ENCODE data around the gene CDH23.

CDH23 gene

GRCh38 chr10:71751515-71752224, 354.9 kb downstream of the CDH23 start:
- Histone ChIP-seq H3K9ac (ENCODE audit: low read depth in 1 of 2, low read length in 2 of 2) (peak overlapping the region in 1 of 2 donors; percentile 58), H3K4me3 (ENCODE audit: low read depth in 1 of 2, low read length in 2 of 2) (no peak overlapping the region), H3K27ac (ENCODE audit: low read depth, low read length) (no peak overlapping the region), H3K4me1 (ENCODE audit: control insufficient read depth in 1 of 2, insufficient read depth in 2 of 2, low read length in 2 of 2) (peaks cover 92 to 93% of the 10 kb centered on the region in 2 donors), H3K36me3 (ENCODE audit: control insufficient read depth in 1 of 2, insufficient read depth in 2 of 2, low read length in 2 of 2) (peaks cover 23 to 42% of the 10 kb centered on the region in 2 donors), H3K27me3 (ENCODE audit: control insufficient read depth in 1 of 2, insufficient read depth in 2 of 2, low read length in 2 of 2) (no peaks in the 10 kb centered on the region), H3K9me3 (ENCODE audit: control insufficient read depth in 1 of 2, low read length in 2 of 2) (no peaks in the 10 kb centered on the region)

DNA sequence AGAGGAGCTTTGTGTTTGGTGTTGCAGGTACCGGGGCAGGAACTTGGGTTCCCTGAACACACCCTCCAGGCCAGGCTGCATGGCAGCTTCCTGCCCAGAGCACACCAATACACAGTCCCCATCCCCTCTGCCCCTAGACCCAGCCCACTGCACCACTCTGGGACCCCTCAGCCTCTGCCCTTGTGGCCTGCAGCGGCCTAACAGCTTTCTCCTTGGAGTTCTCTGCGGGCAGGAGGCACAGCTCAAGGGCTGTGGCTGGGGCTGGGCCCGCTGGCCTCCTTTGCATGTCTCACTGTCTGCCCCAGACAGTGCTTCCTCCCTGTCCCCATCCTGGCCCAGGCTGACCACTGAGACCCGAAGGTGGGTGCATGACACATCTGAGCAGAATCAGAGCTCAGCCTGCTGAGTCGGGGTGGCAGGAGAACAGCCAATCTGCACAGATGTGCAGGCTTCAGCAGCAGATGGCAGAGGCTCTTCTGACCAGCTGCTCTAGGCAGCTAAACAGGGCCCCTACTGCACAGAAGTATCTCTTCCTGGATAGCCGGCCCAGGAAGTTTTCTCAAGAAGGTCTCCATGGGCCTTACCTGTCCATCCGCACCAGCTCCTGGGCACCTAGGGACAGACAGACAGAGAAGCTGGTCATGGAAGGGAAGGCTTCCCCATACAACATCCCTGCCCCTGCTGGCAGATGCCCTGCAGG, 355.8 kb downstream of the CDH23 start:
- peak overlapping the region; percentile 8 for H3K27ac ChIP-seq (ENCODE audit: low read depth, low read length)
- H3K36me3 ChIP-seq (ENCODE audit: control insufficient read depth in 1 of 2, insufficient read depth in 2 of 2, low read length in 2 of 2) = peaks cover 23 to 42% of the 10 kb centered on the region in 2 donors

GRCh38 chr10:71753091-71753959, 356.6 kb downstream of the CDH23 start:
- Histone ChIP-seq H3K9ac (ENCODE audit: low read depth in 1 of 2, low read length in 2 of 2) (peak overlapping the region in 1 of 2 donors; percentile 58), H3K27me3 (ENCODE audit: control insufficient read depth in 1 of 2, insufficient read depth in 2 of 2, low read length in 2 of 2) (no peaks in the 10 kb centered on the region), H3K27ac (ENCODE audit: low read depth, low read length) (peak overlapping the region; percentile 8), H3K9me3 (ENCODE audit: control insufficient read depth in 1 of 2, low read length in 2 of 2) (no peaks in the 10 kb centered on the region), H3K36me3 (ENCODE audit: control insufficient read depth in 1 of 2, insufficient read depth in 2 of 2, low read length in 2 of 2) (peaks cover 27 to 46% of the 10 kb centered on the region in 2 donors), H3K4me3 (ENCODE audit: low read depth in 1 of 2, low read length in 2 of 2) (peak overlapping the region in 1 of 2 donors; percentile 13), H3K4me1 (ENCODE audit: control insufficient read depth in 1 of 2, insufficient read depth in 2 of 2, low read length in 2 of 2) (peaks cover 92 to 93% of the 10 kb centered on the region in 2 donors)

More for the DNA sequence above, 355.8 kb downstream of the CDH23 start:
- H3K9me3 ChIP-seq (ENCODE audit: control insufficient read depth in 1 of 2, low read length in 2 of 2) = no peaks in the 10 kb centered on the region
- H3K9ac ChIP-seq (ENCODE audit: low read depth in 1 of 2, low read length in 2 of 2) = peak overlapping the region; percentile 2 to 58
- H3K27me3 ChIP-seq (ENCODE audit: control insufficient read depth in 1 of 2, insufficient read depth in 2 of 2, low read length in 2 of 2) = no peaks in the 10 kb centered on the region
- peaks cover 92 to 93% of the 10 kb centered on the region in 2 donors for H3K4me1 ChIP-seq (ENCODE audit: control insufficient read depth in 1 of 2, insufficient read depth in 2 of 2, low read length in 2 of 2)
- no peak overlapping the region for H3K4me3 ChIP-seq (ENCODE audit: low read depth in 1 of 2, low read length in 2 of 2)

DNA sequence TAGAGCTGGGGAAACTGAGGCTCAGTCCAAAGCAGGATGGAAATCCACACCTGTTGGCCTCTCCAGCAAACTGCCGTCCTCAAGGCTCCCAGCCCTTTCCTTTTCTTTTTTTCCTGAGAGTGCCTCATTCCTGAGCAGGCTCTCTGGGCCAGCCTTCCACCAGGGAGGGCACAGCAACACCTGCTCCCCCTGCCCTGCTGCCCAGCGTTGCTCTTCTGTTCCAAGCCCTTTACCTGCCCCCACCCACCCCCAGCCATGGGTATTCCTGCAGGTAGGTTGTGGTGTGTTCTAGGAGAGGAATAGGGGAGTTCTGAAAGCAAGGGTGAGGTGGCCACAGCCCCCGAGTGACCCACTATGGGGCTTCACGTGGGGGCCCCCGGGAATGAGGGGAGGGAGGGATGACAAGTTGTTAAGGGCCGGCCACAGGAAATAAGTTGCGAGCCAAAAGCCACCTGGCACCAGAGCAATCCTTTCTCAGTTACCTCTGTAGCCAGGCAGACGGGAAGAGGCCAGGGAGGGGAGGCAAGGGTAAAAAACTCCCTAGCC, 357.3 kb downstream of the CDH23 start:
- H3K36me3 ChIP-seq (ENCODE audit: control insufficient read depth in 1 of 2, insufficient read depth in 2 of 2, low read length in 2 of 2) = peaks cover 28 to 52% of the 10 kb centered on the region in 2 donors
- peak overlapping the region; percentile 18 for H3K27ac ChIP-seq (ENCODE audit: low read depth, low read length)
- H3K27me3 ChIP-seq (ENCODE audit: control insufficient read depth in 1 of 2, insufficient read depth in 2 of 2, low read length in 2 of 2) = no peaks in the 10 kb centered on the region
- peaks cover 88 to 89% of the 10 kb centered on the region in 2 donors for H3K4me1 ChIP-seq (ENCODE audit: control insufficient read depth in 1 of 2, insufficient read depth in 2 of 2, low read length in 2 of 2)
- H3K9me3 ChIP-seq (ENCODE audit: control insufficient read depth in 1 of 2, low read length in 2 of 2) = no peaks in the 10 kb centered on the region
- H3K4me3 ChIP-seq (ENCODE audit: low read depth in 1 of 2, low read length in 2 of 2) = peak overlapping the region in 1 of 2 donors; percentile 28
- H3K9ac ChIP-seq (ENCODE audit: low read depth in 1 of 2, low read length in 2 of 2) = peak overlapping the region in 1 of 2 donors; percentile 60

DNA sequence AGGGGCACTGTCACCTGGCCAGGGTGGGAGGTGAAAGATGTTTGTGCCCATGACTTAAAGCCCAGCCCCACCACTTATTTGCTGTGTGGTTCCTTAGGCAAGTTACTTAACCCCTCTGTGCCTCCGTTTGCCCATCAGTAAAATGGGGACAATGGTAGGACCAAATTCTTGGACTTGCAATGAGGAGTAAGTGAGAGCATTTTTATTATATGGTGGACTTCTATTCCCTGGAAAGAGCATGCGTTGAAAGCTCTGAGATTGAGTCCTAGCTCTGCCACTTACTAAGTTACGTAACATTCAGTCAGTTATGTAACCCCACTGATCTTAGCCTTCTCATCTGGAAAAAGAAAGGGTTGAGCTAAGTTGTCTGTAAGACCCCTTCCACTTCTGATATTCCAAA, 357.8 kb downstream of the CDH23 start:
- H3K9ac ChIP-seq (ENCODE audit: low read depth in 1 of 2, low read length in 2 of 2) = peak overlapping the region in 1 of 2 donors; percentile 60
- H3K4me1 ChIP-seq (ENCODE audit: control insufficient read depth in 1 of 2, insufficient read depth in 2 of 2, low read length in 2 of 2) = peaks cover 82 to 84% of the 10 kb centered on the region in 2 donors
- no peaks in the 10 kb centered on the region for H3K9me3 ChIP-seq (ENCODE audit: control insufficient read depth in 1 of 2, low read length in 2 of 2)
- peak overlapping the region in 1 of 2 donors; percentile 28 for H3K4me3 ChIP-seq (ENCODE audit: low read depth in 1 of 2, low read length in 2 of 2)
- H3K27ac ChIP-seq (ENCODE audit: low read depth, low read length) = peak overlapping the region; percentile 18
- peaks cover 28 to 52% of the 10 kb centered on the region in 2 donors for H3K36me3 ChIP-seq (ENCODE audit: control insufficient read depth in 1 of 2, insufficient read depth in 2 of 2, low read length in 2 of 2)
- no peaks in the 10 kb centered on the region for H3K27me3 ChIP-seq (ENCODE audit: control insufficient read depth in 1 of 2, insufficient read depth in 2 of 2, low read length in 2 of 2)

GRCh38 chr10:71755179-71755879, 358.6 kb downstream of the CDH23 start:
- Histone ChIP-seq H3K4me1 (ENCODE audit: control insufficient read depth in 1 of 2, insufficient read depth in 2 of 2, low read length in 2 of 2) (peaks cover 76 to 79% of the 10 kb centered on the region in 2 donors), H3K4me3 (ENCODE audit: low read depth in 1 of 2, low read length in 2 of 2) (peak overlapping the region in 1 of 2 donors; percentile 23), H3K27ac (ENCODE audit: low read depth, low read length) (no peak overlapping the region), H3K9ac (ENCODE audit: low read depth in 1 of 2, low read length in 2 of 2) (peak overlapping the region; percentile 26 to 60), H3K36me3 (ENCODE audit: control insufficient read depth in 1 of 2, insufficient read depth in 2 of 2, low read length in 2 of 2) (peaks cover 24 to 47% of the 10 kb centered on the region in 2 donors), H3K27me3 (ENCODE audit: control insufficient read depth in 1 of 2, insufficient read depth in 2 of 2, low read length in 2 of 2) (no peaks in the 10 kb centered on the region), H3K9me3 (ENCODE audit: control insufficient read depth in 1 of 2, low read length in 2 of 2) (no peaks in the 10 kb centered on the region)

DNA sequence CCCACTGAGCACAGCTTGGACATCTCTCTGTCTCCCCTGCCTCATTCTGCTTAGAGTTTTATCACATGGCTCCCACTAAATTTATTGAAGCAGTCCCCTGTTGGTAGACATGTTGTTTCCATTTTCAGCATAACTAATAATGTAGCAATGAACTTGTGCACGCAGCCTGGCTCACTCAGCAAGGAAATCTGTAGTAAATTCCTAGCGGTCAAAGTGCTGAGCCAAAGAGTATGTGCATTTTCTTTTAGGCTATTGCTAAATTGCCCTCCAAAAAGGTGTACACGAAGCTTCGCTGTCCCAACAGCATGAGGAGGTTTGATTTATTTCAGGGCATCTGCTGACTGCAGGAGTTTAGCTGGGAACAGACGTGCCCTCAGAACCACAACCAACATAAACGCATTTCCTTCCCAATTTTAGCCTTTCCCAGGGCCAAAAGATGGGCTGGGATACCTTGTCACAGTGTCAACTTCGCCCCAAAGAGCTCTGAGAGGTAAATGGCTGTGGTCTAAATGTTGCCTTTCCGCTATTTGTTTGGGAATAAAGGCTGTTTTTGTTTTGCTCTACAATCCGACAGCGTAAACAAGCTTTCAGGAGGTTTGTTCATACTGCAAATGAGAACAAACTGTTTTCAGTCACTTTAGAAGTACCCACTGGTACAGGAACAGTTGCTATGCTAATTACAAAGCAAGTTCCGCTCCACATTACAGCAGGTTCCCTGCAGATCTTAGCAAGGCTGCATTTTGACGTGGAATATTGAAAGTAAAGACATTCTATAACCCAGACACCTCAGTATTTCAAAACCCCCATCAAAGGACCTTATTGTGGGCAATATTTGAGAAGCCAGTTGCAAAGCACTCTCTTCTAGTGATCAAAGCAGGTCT, 359.8 kb downstream of the CDH23 start:
- no peaks in the 10 kb centered on the region for H3K27me3 ChIP-seq (ENCODE audit: control insufficient read depth in 1 of 2, insufficient read depth in 2 of 2, low read length in 2 of 2)
- H3K27ac ChIP-seq (ENCODE audit: low read depth, low read length) = peak overlapping the region; percentile 80
- peak overlapping the region; percentile 5 to 48 for H3K4me3 ChIP-seq (ENCODE audit: low read depth in 1 of 2, low read length in 2 of 2)
- peak overlapping the region; percentile 56 to 74 for H3K9ac ChIP-seq (ENCODE audit: low read depth in 1 of 2, low read length in 2 of 2)
- peaks cover 21 to 49% of the 10 kb centered on the region in 2 donors for H3K36me3 ChIP-seq (ENCODE audit: control insufficient read depth in 1 of 2, insufficient read depth in 2 of 2, low read length in 2 of 2)
- no peaks in the 10 kb centered on the region for H3K9me3 ChIP-seq (ENCODE audit: control insufficient read depth in 1 of 2, low read length in 2 of 2)
- peaks cover 81 to 86% of the 10 kb centered on the region in 2 donors for H3K4me1 ChIP-seq (ENCODE audit: control insufficient read depth in 1 of 2, insufficient read depth in 2 of 2, low read length in 2 of 2)

DNA sequence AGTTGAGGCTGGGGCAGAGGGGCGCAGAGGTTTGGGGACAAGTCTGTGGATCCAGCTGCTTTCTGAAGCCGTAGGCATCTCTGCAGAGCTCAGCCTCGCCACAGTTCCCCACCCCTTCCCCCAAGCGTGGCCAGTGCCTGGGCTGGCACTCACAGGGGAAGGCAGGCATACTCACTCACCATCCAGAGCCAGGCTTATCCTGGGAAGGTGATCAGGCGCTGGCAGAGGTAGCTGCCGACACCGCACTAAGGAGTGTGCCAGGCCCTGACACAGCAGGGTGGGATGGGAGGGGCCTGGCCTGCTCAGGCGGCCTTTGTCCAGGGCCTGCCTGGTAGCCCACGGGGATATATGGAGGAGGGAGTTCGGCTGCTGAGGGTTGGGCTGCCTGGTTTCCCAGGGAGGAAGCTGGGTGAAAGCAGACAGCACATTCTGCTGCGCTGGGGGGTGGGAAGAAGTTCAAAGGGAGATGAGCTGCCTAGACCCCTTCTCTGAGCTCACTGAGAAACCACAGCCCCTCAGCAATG, 360.7 kb downstream of the CDH23 start:
- Histone ChIP-seq H3K27ac (ENCODE audit: low read depth, low read length) (peak overlapping the region; percentile 80), H3K9me3 (ENCODE audit: control insufficient read depth in 1 of 2, low read length in 2 of 2) (no peaks in the 10 kb centered on the region), H3K36me3 (ENCODE audit: control insufficient read depth in 1 of 2, insufficient read depth in 2 of 2, low read length in 2 of 2) (peaks cover 19 to 49% of the 10 kb centered on the region in 2 donors), H3K4me1 (ENCODE audit: control insufficient read depth in 1 of 2, insufficient read depth in 2 of 2, low read length in 2 of 2) (peaks cover 82 to 86% of the 10 kb centered on the region in 2 donors), H3K27me3 (ENCODE audit: control insufficient read depth in 1 of 2, insufficient read depth in 2 of 2, low read length in 2 of 2) (no peaks in the 10 kb centered on the region), H3K4me3 (ENCODE audit: low read depth in 1 of 2, low read length in 2 of 2) (peak overlapping the region; percentile 5 to 48), H3K9ac (ENCODE audit: low read depth in 1 of 2, low read length in 2 of 2) (peak overlapping the region; percentile 56 to 74)
